ENCODE results near the gene RSBN1.
A peak's percentile ranks its signal among the peaks of the same experiment; 100 is the strongest.
"Not testable (repeated sequence)": the region's sequence is repeated elsewhere in the genome, so short reads cannot be mapped to it uniquely, and the experiment has no call there.

RSBN1 gene

DNA sequence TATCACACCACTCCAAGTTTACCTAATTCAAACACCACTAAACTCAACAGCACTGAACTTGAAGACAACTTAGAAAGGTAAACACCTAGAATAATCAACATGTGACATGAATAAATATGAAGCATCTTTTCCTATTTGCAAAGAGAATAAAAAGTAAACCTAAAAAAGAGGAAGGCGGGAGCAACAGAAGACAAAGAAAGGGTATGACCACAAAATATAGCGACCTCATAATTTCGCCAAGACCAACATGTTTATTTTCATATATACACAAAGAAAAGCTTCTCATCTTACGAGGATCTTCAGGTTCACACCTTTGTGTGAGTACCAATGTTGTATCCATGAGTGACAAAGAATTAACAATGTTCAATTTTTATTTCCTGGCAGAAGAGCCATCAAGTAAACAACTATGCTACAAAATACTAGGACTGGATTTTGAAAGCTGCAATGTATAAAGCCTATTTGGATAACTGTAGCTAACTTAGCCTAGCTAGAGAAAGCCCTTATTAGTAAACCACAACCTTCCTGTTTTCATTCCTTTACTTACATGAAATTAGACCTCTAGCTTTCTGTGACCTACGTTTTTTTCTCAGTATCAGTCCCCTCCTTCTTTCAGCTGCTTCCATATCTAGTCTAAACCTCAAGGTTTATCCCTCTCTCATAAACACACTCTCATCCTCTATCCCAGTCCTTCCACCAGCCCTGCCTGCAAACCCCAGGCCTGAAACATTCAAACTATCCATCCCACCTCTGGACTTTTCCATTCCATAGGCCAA is 31.7 kb downstream of the RSBN1 start:
- DNase-seq (ENCODE audit: low spot score): no peak

DNA sequence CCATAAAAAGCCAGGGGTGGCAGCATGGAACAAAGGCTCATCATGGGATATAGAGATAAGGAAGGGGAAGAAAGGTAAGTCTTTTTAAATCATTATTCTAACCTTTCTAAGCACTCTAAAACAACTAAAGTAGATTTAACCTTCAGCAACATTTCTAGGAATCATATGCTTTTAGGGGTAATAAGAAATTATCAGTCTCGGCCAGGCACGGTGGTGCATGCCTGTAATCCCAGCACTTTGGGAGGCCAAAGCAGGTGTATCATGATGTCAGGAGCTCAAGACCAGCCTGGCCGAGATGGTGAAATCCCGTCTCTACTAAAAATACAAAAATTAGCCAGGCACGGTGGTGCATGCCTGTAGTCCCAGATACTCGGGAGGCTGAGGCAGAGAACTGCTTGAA is 32.7 kb downstream of the RSBN1 start:
- no peak for DNase-seq (ENCODE audit: low spot score)

DNA sequence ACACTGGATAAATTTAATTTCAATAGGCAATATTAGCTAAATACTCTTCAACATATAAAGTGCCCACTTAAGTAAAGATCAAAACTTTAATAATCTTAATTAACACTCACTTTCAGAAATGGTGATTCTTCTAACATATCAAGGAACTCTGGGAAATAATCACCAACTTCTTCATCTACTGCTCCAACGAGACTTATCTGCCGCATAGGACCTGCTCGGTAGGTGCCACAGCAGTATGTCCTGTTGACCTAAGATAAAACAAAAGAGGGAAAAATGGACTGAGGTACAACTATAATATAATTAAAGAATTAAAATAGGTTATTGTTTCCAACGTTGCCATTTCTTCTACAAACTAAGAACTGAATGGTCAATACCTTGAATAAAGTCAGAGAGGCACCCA is 34.7 kb downstream of the RSBN1 start:
- no peak for DNase-seq (ENCODE audit: low spot score)

DNA sequence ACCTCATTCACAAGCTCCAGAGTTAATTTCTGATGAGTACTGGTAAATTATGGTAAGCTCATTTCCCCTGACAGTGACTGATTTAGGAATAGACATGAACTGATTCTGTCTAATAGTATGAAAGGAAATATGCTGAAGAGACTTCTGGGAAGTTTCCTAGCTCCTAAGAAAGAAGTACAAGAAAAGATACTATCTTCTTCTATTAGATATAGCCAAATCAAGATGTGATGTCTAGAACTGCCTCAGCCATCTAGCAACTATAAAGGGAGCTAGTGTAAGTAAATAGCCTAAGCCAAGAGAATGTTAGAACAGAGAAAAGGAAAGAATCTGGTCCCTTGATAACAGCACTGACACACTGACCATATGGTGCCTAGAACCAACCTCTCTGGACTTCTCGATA is 42.2 kb downstream of the RSBN1 start:
- no peak for DNase-seq (ENCODE audit: low spot score)

DNA sequence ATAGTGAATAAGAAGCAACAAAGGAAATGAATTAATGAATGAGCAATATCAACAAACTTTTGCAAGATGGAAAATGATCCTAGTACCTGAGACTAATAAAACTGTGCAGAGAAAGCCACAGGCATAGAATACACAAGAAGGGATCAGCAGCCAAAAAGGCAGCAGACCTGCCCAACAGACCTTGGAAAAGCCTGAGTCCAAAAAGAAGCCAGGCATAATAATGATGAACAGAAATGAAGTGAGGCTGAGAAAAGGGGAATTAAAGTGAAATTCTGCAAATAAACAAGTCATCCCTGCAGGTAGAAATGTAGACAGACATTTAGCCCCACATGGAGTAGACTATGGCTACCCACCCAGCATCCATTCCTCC is 42.7 kb downstream of the RSBN1 start:
- DNase-seq (ENCODE audit: low spot score): no peak

DNA sequence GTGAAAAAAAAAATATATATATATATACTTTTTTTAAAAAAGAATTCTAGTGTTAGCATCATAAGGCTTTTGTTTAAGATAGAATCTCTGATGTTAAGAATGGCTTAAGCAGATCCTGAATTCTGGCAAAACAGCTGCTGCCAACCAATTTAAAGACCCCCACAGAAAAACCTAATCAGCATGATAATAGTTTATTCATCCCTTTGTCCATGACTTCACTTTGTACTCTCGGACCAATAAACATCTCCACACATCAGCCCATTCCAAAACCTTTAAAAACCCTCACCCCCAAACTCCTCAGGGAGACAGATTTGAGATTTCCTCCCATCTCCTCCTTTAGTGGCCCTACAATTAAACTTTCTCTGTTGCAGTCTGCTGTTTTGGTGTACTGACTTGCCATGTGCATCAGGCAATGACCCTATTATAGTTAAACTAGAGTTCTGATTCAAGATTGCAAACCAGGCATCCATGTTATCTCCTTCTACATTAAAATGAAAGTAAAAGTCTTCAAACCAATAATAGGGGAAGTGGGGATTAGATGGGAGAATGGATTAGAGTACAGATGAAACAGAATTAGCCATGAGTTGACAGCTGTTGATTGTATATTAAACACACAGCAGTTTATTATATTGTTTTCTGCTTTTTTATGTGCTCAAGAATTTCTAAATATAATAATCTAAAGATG is 43.2 kb downstream of the RSBN1 start:
- no peak for DNase-seq (ENCODE audit: low spot score)

DNA sequence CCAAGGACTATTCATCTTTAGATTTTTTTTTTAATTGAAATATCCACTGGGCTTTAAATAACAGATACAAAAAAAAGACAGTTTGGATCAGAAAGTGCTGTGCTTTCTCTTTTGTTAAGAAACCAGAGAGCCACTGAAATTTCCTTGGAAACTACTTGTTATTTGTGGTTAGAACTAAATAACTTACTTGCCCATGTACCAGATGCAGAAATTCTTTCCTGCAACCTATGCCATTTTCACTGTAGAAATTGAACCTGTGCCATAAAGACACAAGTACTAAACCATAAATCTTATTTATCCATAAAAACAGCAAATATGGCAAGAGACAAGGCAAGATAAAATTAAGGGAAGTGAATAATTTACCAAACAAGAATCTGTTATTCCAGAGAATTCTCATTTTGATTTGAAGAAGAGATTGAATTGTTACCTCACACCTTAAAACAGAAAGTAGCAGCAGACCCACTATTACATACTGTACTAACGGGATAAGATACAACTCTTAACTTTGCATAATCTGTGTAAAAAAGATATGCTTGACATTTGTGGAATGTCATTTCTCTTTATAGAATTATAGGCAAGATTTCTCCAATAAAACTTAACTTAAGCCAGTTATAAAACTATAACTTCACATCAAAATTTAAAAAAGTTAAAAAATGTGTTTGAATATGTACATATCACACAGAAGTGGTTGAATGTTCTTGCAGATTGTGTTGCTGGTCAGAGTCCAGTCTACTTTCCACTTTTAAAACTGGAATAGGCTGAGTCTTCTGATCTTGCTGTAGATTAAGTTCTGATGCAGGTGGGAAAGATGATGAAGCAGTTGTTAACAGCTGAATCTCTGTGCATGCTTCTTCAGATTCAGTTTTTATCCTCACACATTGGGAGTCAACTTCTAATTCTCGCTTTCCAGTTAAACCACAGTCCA is 46.7 kb downstream of the RSBN1 start:
- no peak for DNase-seq (ENCODE audit: low spot score)

DNA sequence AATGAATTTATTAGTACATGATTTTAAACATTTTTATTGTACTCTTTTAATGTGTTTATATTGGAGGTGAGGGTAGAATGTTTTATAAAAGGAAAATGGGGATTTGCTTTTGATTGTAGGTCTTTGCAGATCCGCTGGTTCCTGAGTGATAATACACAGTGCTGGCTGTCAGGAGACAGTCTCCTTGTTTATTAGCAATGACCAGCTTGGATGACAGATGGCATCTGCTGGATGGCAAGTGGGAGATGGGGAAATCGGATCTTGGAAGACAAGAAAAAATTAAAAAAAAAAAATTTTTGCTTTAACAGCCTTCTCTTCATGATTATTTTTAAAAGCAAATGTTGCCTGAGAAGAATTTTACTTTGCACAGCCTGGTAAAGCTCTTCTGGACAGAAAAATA is 48.6 kb downstream of the RSBN1 start:
- no peak for DNase-seq (ENCODE audit: low spot score)

DNA sequence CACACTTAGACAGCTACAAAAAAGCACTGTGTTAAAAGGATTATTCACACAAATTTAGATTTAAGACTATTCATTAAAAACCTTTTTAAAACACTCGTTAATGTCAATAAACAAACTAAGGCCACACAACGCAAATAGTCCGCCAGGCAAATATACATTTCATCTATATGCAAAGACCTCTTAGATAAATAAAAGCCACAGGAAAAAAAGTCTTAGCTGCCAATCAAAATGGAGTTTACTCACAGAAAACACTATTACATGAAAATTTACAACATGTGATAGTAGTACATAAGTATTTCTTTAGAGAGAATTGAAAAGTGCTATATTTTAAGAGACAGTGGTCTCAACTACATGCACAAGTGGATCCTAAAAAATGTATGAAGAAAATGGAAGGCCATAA is 50.3 kb downstream of the RSBN1 start:
- DNase-seq (ENCODE audit: low spot score): no peak

DNA sequence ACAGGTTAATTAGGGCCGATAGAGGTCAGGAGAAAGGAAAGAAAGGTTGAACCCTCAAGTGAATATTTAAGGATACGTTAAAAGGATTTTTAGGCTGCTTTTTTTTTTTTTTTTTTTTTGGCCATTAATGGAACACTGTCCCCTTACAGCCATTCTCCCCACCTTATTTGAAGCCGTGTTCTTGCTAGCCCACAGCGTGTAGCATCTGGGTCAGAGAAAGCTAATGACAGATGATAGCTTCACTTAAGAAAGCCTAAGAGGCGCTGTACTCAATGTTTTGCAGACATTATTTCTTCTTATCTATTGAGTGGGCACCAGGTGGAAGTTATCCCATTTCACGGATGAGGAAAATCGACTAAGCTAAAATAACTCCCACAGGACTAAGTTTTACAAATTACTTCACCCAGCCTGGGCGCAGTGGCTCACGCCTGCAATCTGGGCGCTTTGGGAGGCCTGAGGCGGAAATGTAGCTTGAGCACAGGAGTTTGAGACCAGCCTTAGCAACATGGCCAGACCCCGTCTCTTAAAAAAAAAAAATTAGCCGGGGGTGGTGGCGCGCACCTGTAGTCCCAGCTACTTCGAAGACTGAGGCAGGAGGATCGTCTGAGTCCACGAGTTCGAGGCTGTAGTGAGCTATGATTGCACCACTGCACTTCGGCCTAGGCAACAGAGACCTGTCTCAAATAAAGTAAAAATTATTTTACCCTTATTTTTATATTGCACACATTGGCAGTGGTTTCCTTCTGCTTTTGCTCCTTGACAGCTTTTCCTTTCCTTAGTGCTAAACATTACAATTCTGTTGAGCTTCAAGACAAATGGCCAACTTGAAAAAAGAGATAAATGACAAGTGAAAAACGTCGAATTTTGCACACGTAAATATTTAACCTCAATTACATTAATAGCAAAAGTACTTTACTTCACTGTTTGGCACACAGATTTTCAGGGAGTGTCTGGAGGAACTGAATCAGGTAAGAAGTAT is 51.9 kb downstream of the RSBN1 start:
- no peak for DNase-seq (ENCODE audit: low spot score)

DNA sequence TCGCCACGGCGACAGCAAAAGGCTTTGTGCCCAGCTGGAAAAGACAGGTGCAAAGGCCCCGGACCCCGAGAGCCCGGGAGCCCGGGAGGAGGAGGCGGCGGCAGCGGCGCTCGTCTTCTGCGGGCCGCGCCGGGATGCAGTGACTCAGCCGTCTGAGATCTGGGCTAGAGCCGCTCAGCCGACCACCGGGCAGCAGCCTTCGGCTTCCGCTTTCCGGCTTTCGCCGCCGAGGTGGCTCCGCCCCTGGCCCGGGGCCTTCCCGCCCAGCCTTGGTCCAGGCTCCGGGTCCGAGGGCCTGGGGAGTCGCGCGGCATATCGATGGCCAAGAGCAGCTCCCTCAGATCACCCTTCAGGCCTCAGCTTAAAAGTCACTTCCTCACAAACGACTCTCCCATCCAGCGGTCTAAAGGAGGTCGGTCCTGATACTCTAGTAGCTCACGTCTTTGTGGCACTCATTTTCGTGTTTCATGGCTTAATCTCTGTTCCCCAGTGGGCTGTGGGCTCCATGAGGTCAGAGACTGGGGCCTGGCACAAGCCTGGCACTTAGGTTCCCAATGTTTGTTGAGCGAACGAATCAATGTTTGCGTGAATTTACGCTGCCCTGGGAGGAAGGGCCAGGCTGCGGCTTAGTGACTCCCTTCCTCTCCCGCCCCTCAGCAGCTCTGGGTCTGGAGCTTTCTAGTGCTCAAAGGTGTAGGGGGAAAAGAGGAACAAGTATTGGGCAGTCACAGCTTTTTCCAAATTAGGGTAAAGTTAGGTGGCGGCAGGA is 52.8 kb downstream of the RSBN1 start, which contains the start of gene PHTF1:
Gene PHTF1 (minus strand): TSS at position 154 of the 769 bp plus-strand sequence. CDS start 783 bp downstream, outside the sequence.
- peak; percentile 91 for DNase-seq (ENCODE audit: low spot score)

DNA sequence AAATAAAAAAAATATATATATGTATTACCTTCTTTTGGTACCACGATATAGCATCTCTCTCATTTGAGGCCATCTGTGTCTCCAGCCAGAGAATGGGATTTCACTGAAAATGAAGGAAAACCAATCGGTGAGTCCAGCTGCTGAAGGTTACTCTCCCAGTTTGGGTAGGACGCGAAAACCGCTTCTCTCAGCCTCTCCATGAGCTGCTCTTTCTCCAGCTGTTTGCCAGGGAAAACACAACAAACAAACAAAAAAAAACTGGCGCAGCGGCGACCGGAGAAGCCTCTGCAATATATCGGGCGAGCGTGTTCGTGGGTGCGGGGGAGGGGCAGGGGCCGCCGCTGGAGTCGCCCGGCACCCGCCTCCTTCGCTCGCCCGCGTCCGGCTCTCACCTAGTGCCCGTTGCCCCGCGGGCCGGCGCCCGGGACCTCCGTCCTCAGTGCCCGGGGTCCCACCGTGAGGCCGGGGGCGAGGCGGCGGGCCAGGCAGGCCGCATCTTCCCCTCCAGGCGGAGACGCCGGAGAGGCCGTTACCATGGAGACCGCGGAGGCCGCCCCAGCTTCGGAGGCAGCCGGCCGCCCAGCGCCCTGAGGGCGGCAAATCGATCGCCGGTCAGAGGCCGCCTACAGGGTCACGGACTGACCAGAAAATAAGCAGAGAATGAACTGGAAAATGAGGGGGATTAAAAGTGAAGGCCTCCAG is 53.5 kb downstream of the RSBN1 start:
- peak; percentile 94 for DNase-seq (ENCODE audit: low spot score)

DNA sequence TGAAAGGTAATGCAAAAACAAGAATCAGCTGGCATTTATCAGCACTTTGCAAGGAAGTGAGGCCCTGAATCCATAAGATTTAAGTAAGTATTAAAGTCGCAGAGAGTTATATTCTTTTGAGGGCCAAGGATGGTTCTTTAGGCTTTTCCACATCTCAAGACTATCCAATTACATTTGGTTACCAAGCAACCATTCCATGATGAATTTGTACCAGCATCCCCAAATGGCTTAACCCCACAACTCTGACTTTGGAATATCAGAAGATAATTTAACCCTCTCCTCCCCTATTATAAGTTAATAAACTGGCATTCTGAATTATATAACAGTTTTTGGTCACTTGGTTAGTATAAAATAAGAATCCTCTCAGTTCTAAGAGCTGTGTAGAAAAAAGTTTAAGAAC is 55.8 kb downstream of the RSBN1 start:
- no peak for DNase-seq (ENCODE audit: low spot score)

DNA sequence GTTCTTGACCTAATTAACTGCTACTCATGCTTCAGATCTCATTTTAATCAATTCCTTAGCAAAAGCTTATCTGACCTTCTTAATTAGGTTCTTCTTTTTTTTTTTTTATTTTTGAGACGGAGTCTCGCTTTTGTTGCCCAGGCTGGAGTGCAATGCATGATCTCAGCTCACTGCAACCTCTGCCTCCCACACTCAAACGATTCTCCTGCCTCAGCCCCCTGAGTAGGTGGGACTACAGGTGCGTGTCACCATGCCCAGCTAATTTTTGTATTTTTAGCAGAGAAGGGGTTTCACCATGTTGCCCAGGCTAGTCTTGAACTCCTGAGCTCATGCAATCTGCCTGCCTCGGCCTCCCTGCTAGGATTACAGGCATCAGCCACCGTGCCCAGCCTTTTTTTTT is 58.9 kb downstream of the RSBN1 start:
- not testable (repeated sequence) for DNase-seq (ENCODE audit: low spot score)

DNA sequence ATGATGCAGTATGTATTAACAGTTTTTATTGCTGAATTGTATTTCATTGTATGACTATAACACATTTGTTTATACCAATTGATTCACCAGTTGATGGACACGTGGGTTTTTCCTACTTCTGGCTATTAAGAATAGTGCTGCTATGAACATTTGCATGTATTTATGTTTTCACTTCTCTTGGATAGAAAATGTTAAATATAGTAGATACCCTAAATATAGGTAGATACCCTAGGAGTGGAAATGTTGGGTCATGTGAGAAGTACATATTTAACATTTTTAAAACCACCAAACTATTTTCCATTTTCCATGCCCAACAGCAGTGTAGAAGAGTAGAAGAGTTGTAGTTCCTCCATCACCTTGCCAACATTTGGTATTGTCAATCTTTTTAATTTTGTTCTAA is 60.8 kb downstream of the RSBN1 start:
- no peak for DNase-seq (ENCODE audit: low spot score)

DNA sequence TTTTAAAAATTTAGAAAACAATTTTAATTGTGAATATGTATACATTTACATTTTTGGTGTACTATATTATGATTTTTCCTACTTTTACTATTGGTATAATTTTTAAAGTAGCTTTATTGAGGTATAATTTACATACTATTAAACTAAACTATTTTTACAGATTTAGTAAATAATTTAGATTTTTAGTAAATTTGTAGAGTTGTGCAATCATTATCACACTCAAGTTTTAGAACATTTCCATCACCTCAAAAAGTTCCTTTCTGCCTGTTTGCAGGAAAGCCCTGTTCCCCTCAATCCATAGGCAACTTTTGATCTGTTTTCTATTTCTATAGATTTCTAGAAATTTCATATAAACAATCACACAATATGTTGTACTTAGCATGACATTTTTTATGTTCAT is 61.2 kb downstream of the RSBN1 start:
- no peak for DNase-seq (ENCODE audit: low spot score)

DNA sequence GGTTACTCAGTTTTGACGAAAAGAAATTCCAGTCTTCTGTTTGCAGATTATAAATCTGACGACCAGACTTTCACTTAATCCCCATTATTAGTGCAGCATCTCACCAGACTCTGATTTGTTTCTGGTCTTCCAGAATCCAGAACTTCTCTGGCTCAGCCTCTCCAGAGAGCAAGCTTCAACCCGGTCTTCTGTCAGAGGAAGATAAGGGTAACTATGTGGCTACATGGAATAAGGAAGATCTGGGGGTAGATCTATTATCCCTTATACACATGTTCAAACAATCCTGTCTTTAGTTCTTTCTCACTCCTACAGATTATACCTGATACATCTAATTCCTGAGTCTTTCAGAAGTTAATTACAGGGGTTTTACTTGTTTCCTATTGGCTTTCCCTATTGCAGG is 62.9 kb downstream of the RSBN1 start:
- DNase-seq (ENCODE audit: low spot score): no peak

DNA sequence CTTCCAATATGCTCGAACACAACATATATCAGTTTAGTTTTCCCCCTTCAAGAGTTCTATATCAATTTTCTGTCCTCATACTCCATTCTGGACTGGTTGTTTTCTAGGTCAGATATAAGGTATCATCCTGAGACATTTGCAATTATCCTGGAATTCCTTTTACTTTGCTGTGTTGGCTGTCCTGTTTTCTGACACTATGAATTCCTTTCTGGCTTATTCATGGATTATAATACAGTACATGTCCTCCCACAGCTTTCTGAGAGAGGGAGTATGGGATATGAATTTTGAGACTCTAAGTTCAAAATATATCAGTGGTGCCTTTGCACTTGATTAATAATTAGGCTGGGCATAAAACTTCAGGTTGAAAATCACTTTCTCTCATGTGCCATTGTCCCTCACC is 64.9 kb downstream of the RSBN1 start:
- no peak for DNase-seq (ENCODE audit: low spot score)

DNA sequence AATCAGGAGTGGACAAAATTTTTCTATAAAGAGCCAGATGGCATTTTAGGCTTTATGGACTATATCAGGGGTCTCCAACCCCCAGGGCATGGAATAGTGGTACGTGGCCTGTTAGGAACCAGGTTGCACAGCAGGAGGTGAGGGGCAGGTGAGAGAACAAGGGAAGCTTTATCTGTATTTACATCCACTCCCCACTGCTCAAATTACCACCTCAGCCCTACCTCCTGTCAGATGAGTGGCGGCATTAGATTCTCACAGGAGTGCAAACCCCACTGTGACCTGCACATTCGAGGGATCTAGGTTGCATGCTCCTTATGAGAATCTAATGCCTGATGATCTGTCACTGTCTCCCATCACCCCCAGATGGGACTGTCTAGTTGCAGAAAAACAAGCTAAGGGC is 66.9 kb downstream of the RSBN1 start:
- no peak for DNase-seq (ENCODE audit: low spot score)

DNA sequence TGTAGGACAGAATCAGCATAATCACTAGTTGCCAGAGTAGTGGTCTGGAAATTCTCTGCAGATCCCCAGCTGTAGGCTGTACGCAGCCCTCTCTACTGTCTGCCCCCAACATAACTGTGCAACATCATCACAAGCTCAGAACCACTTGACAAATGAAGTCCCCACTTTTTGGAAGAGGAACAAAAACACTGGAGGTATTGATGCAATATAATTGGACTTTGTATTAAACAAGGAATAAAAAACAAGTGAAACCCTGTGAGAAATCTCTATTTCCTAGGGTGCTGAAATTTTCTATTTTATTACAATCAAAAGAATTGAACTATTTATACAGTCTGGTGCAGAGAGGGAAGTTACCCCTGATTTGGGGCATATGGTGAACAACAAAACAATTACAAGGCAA is 68.2 kb downstream of the RSBN1 start:
- DNase-seq (ENCODE audit: low spot score): no peak

Measured in ecto neural progenitor cell (in vitro differentiated cells).